Glutamatergic neuron (in vitro differentiated cells): ENCODE measurements around the gene NR2F6. TPM values are rescaled to one million over a fixed set of nuclear protein-coding genes. Genes with fewer than 3 reads are reported as not detected.
A peak's percentile ranks its signal among the peaks of the same experiment; 100 is the strongest.

Experiments
- DNase-seq: peaks from one replicate; pipeline ENCODE4 v3.0.0; 2022
- H3K27ac Mint-ChIP-seq: one replicate; pipeline ENCODE4 v1.8.0; 2020; ENCODE audit warnings: mild to moderate bottlenecking, mixed read lengths, inconsistent platforms; ENCODE audit not compliant: unreplicated experiment
- H3K27me3 Mint-ChIP-seq: one replicate; pipeline ENCODE4 v1.8.0; 2020; ENCODE audit warnings: mild to moderate bottlenecking, moderate library complexity, mixed read lengths, inconsistent platforms; ENCODE audit not compliant: unreplicated experiment
- H3K36me3 Mint-ChIP-seq: one replicate; pipeline ENCODE4 v1.8.0; 2020; ENCODE audit warnings: mild to moderate bottlenecking, mixed read lengths, inconsistent platforms; ENCODE audit not compliant: unreplicated experiment
- H3K4me1 Mint-ChIP-seq: one replicate; pipeline ENCODE4 v1.8.0; 2020; ENCODE audit warnings: mild to moderate bottlenecking, low read depth, mixed read lengths, inconsistent platforms; ENCODE audit not compliant: unreplicated experiment
- H3K4me3 Mint-ChIP-seq: one replicate; pipeline ENCODE4 v1.8.0; 2020; ENCODE audit warnings: mild to moderate bottlenecking, mixed read lengths, inconsistent platforms; ENCODE audit not compliant: unreplicated experiment
- H3K9me3 Mint-ChIP-seq: one replicate; pipeline ENCODE4 v1.8.0; 2020; ENCODE audit warnings: mild to moderate bottlenecking, moderate library complexity, mixed read lengths, inconsistent platforms; ENCODE audit not compliant: unreplicated experiment
- total RNA-seq: library from RNA; stranded (reverse); fragmentation: NEBNext Ultra II Directional; extraction: Animal tissue kit (Norgen Biotek cat#: 25700); gene quantifications from one replicate; pipeline ENCODE4 v1.2.1, GENCODE V29; 2021; ENCODE audit not compliant: unreplicated experiment
- TF ChIP-seq, protein P1 (sequence below): fragments of 200-600 bp; sonication (generic); IDR thresholded peaks from one replicate; pipeline ENCODE4 v1.5.0; 2021; ENCODE audit not compliant: partially characterized antibody, unreplicated experiment

The NR2F6 gene
- total RNA-seq, 1 donor from 2014 or later = 109 TPM

DNA sequence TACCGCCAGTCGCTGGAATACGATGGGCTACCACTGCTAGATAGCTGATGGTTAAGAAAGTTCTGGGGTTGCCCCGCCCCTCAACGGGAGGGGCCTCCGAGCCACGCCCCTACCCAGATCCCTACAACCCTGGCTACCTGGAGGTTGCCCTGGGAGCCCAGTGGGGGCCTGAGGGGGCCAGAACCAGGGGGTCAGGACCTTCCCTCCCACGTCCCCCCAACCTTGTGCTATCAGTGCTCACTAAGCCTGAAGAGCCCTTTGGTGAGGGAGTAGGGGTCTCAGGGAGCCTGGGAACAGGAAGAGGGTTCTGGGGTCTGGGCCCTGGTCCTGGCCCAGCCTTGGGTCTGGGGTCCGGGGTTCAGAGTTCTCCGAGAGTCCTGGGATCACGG is 10.8 kb downstream of the NR2F6 start:
- Mint-ChIP-seq H3K27ac (no peak overlapping the region), H3K36me3 (no peaks in the 10 kb centered on the region), H3K4me1 (peaks cover 2% of the 10 kb centered on the region), H3K4me3 (peak overlapping the region; percentile 63), H3K9me3 (peaks cover 9% of the 10 kb centered on the region), H3K27me3 (peaks cover 6% of the 10 kb centered on the region)
- TF ChIP-seq, protein P1, sequence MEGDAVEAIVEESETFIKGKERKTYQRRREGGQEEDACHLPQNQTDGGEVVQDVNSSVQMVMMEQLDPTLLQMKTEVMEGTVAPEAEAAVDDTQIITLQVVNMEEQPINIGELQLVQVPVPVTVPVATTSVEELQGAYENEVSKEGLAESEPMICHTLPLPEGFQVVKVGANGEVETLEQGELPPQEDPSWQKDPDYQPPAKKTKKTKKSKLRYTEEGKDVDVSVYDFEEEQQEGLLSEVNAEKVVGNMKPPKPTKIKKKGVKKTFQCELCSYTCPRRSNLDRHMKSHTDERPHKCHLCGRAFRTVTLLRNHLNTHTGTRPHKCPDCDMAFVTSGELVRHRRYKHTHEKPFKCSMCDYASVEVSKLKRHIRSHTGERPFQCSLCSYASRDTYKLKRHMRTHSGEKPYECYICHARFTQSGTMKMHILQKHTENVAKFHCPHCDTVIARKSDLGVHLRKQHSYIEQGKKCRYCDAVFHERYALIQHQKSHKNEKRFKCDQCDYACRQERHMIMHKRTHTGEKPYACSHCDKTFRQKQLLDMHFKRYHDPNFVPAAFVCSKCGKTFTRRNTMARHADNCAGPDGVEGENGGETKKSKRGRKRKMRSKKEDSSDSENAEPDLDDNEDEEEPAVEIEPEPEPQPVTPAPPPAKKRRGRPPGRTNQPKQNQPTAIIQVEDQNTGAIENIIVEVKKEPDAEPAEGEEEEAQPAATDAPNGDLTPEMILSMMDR = no peak
- no peak for DNase-seq

DNA sequence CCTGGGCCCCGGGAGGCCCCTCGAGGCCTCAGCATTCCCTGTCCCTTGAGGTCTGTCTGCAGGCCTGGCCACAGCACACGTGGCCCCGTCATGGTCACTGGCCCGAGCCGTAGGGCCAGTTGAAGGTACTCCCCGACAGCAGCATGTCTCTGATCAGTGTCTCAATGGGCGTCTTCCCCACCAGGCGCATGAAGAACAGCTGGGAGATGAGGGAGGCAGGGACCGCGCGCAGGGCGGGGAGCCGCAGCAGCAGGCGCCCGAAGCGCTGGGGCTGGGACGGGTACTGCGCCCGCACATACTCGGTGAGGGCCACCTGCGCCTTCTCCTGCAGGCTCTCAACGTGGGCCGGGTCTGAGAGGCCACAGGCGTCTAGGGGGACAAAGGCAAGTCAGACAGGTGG is 13.5 kb downstream of the NR2F6 start:
- Mint-ChIP-seq H3K4me1 (peaks cover 2% of the 10 kb centered on the region), H3K4me3 (no peak overlapping the region), H3K27me3 (peaks cover 3% of the 10 kb centered on the region), H3K9me3 (peaks cover 6% of the 10 kb centered on the region), H3K27ac (no peak overlapping the region), H3K36me3 (no peaks in the 10 kb centered on the region)
- TF ChIP-seq, protein P1 = no peak
- DNase-seq = no peak

DNA sequence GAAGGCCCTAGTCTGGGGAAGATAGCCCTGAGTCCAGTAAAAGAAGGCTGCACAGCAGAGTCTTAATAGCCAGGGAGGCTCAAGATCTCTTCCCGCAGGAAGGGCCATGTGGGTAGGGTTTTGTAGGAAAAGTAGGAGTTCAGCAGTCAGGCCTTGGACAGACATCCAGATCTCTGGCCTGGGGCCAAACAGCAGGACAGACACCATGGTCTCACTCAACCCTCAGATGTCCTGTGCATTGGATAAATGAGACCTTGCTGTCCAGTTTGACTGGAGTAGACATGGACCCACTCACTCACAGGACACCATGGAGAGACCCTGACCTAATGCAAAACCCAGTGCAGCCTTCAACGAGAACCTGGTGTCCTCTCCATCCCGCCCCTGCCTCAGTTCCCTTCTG is 15.8 kb downstream of the NR2F6 start:
- H3K27me3 Mint-ChIP-seq = peaks cover 6% of the 10 kb centered on the region
- TF ChIP-seq, protein P1 = no peak
- H3K4me3 Mint-ChIP-seq = no peak overlapping the region
- H3K27ac Mint-ChIP-seq = no peak overlapping the region
- no peaks in the 10 kb centered on the region for H3K36me3 Mint-ChIP-seq
- peaks cover 9% of the 10 kb centered on the region for H3K9me3 Mint-ChIP-seq
- no peak for DNase-seq
- peaks cover 2% of the 10 kb centered on the region for H3K4me1 Mint-ChIP-seq

DNA sequence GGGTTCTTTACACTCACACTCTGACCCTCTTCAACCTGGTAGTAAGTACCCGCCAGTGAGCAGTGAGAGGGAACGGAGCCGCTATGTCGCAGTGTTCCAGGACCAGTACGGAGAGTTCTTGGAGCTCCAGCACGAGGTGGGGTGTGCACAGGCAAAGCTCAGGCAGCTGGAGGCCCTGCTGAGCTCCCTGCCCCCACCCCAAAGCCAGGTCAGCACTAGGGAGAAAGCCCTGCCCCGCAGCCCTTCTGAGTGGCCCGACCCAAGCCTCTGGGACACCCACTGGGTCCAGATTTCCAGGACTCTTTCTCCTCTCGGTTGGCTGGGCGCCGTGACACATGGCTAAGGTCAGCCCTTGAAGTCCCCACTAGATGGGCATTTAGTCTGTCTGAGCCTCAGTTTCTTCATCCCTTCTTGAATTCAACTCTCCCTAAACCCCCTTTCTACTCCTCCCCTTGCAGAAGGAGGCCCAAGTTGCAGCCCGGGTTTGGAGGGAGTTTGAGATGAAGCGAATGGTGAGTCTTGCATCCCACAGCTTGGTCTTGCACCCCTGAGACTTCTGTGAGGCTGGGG is 17.8 kb downstream of the NR2F6 start:
- Mint-ChIP-seq H3K4me3 (no peak overlapping the region), H3K9me3 (peaks cover 4% of the 10 kb centered on the region), H3K27me3 (peaks cover 2% of the 10 kb centered on the region), H3K4me1 (no peaks in the 10 kb centered on the region), H3K27ac (no peak overlapping the region), H3K36me3 (no peaks in the 10 kb centered on the region)
- DNase-seq = no peak
- TF ChIP-seq, protein P1 = no peak

DNA sequence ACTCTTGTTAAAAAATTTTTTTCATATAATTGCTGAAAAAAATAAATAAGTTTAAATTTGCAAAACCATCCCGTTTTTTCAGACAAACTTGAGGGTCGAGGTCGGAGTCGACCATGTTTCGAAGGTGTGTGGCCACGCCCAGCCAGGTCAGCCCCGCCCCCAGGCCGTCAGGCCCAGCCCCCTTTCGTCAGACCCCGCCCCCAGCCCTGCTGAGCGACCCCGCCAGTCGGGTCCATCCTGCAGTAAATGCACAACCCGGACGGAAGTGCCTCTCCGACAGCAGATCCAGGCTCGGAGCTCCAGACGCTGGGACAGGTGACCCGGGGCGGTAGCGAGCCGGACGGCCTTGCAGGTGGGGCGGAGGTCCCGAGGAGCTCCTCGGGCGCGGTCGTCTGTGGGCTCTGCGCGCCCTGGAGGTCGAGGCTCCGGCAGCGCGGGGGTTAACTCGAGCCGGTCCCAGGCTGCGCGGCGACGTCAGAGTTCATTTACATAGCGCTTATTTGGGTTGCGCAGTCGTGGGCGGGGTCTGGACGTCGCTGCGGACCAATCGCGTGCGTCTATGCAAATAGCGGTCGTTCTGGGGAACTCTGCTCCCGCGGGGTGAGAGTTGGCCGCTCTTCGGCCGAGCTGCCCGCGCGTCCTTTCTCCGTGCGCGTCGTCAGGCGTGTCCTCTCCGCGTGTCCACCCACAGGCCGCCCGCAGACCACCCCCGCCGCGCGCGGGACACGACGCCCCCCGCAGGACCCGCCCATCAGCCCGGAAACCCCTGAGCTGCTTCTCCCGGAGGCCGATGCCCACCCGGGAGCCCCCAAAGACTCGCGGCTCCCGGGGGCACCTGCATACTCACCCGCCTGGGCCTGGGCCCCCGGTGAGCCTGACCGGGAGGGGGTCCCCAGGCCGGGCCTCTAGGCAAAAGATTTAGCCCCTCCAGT is 19.5 kb downstream of the NR2F6 start, which contains the start of gene OCEL1:
TSS of gene OCEL1 (plus strand) at position 225 of the 932 bp plus-strand sequence. CDS start at position 247, 22 bp downstream.
- TF ChIP-seq, protein P1 = no peak
- H3K9me3 Mint-ChIP-seq = peaks cover 4% of the 10 kb centered on the region
- no peaks in the 10 kb centered on the region for H3K4me1 Mint-ChIP-seq

More for the DNA sequence above, 19.5 kb downstream of the NR2F6 start, which contains the start of gene OCEL1:
- peak within 1 kb of the TSS; percentile 77 for H3K27ac Mint-ChIP-seq
- no peaks in the 10 kb centered on the region for H3K36me3 Mint-ChIP-seq
- DNase-seq = peak; percentile 97
- peaks cover 2% of the 10 kb centered on the region for H3K27me3 Mint-ChIP-seq
- peak within 1 kb of the TSS; percentile 90 for H3K4me3 Mint-ChIP-seq
